K562 (cell line): ENCODE data around the gene TADA2A. TPM values are rescaled to one million over a fixed set of nuclear protein-coding genes. Genes with fewer than 3 reads are reported as not detected.

ENCODE experiments used
- ELF2 ChIP-seq: fragments of 250-450 bp; sonication (Bioruptor Pico); IDR thresholded peaks from 2 replicates; pipeline ENCODE4 v1.5.0; 2021; ENCODE audit warnings: mild to moderate bottlenecking
- ESRRB ChIP-seq: fragments of 250-450 bp; sonication (Bioruptor Pico); IDR thresholded peaks from 2 replicates; pipeline ENCODE4 v1.5.0; 2020; ENCODE audit warnings: mild to moderate bottlenecking, moderate library complexity, borderline replicate concordance
- ETV1 ChIP-seq: fragments of 450-650 bp; conservative IDR thresholded peaks from 2 replicates; pipeline ENCODE4 v1.6.1; 2016; ENCODE audit warnings: missing genetic modification characterization, control low read depth, low read depth, missing compliant biosample characterization
- GTF2E2 ChIP-seq: fragments of 200-800 bp; sonication (Bioruptor generic); IDR thresholded peaks from 2 replicates; pipeline ENCODE4 v1.6.1; 2016; ENCODE audit warnings: missing genetic modification characterization, missing compliant biosample characterization
- KHSRP ChIP-seq: fragments of 450-650 bp; IDR thresholded peaks from 2 replicates; pipeline ENCODE4 v1.6.1; 2017
- NRF1 ChIP-seq, 2 experiments: fragments of 450-650 bp; IDR thresholded peaks in 1 of 2; conservative IDR thresholded peaks in 1 of 2; 2 replicates each; pipeline ENCODE4 v1.6.1; 2014; ENCODE audit warnings: mild to moderate bottlenecking in 2 of 2
- NUFIP1 ChIP-seq: fragments of 450-650 bp; IDR thresholded peaks from 2 replicates; pipeline ENCODE4 v1.6.1; 2018; ENCODE audit not compliant: partially characterized antibody
- PHF20 ChIP-seq: fragments of 450-650 bp; IDR thresholded peaks from 2 replicates; pipeline ENCODE4 v1.6.1; 2018; ENCODE audit not compliant: partially characterized antibody
- POLR2AphosphoS2 ChIP-seq: IDR thresholded peaks from 2 replicates; pipeline ENCODE4 v1.6.1; 2012; ENCODE audit warnings: low read length, improper control_type of control experiment
- RBM17 ChIP-seq: fragments of 200-400 bp; formaldehyde crosslinking; IDR thresholded peaks from 2 replicates; pipeline ENCODE4 v1.6.1; 2017; ENCODE audit warnings: low read depth, mild to moderate bottlenecking, low read length, borderline replicate concordance
- RFX5 ChIP-seq: IDR thresholded peaks from 2 replicates; pipeline ENCODE4 v1.6.1; 2011; ENCODE audit warnings: low read depth, mild to moderate bottlenecking, improper control_type of control experiment, low read length
- RNF2 ChIP-seq: sonication (generic); IDR thresholded peaks from 2 replicates; pipeline ENCODE4 v1.6.1; 2016
- SAFB2 ChIP-seq: fragments of 200-400 bp; formaldehyde crosslinking; IDR thresholded peaks from 2 replicates; pipeline ENCODE4 v1.6.1; 2018; ENCODE audit warnings: borderline replicate concordance, low read length, low read depth, moderate library complexity; ENCODE audit not compliant: severe bottlenecking
- SMAD2 ChIP-seq: fragments of 150-350 bp; IDR thresholded peaks from 2 replicates; pipeline ENCODE4 v1.6.1; 2014; ENCODE audit warnings: low read depth, mild to moderate bottlenecking, low read length
- TCF3 ChIP-seq: sonication (generic); formaldehyde crosslinking; IDR thresholded peaks from 2 replicates; pipeline ENCODE4 v1.4.0; 2020; ENCODE audit warnings: mild to moderate bottlenecking, missing genetic modification reagents
- XRCC3 ChIP-seq: fragments of 450-650 bp; IDR thresholded peaks from 2 replicates; pipeline ENCODE4 v1.6.1; 2017; ENCODE audit warnings: mild to moderate bottlenecking, moderate library complexity
- ZEB2 ChIP-seq: fragments of 450-650 bp; IDR thresholded peaks from 2 replicates; pipeline ENCODE4 v1.6.1; 2016
- ZFX ChIP-seq: sonication (generic); formaldehyde crosslinking; IDR thresholded peaks from 2 replicates; pipeline ENCODE4 v1.8.0; 2022; ENCODE audit warnings: mild to moderate bottlenecking, missing genetic modification reagents, moderate library complexity
- ZNF124 ChIP-seq: sonication (generic); formaldehyde crosslinking; IDR thresholded peaks from 2 replicates; pipeline ENCODE4 v1.8.1; 2022; ENCODE audit warnings: missing genetic modification reagents
- ZNF354B ChIP-seq: fragments of 250-450 bp; sonication (Bioruptor Pico); IDR thresholded peaks from 2 replicates; pipeline ENCODE4 v1.4.0; 2020
- ZNF507 ChIP-seq: conservative IDR thresholded peaks from 2 replicates; pipeline ENCODE4 v1.6.1; 2017; ENCODE audit warnings: missing genetic modification characterization, missing compliant biosample characterization
- ZNF586 ChIP-seq: fragments of 450-650 bp; formaldehyde crosslinking; conservative IDR thresholded peaks from 2 replicates; pipeline ENCODE4 v1.4.0; 2020; ENCODE audit warnings: mild to moderate bottlenecking, moderate library complexity
- ZNF707 ChIP-seq: fragments of 250-450 bp; sonication (Bioruptor Pico); conservative IDR thresholded peaks from 2 replicates; pipeline ENCODE4 v1.8.0; 2022; ENCODE audit warnings: inconsistent platforms, mild to moderate bottlenecking, moderate library complexity
- polyA plus RNA-seq, 8 experiments: library from polyadenylated mRNA; depleted of rRNA in 4 of 8; stranded (reverse) in 5 of 8; unstranded in 3 of 8; fragments of >200 nt; fragmentation: Nextera tagmentation in 2 of 8; fragmentation: Illumina TruSeq in 1 of 8; extraction: Ambion mirVana in 2 of 8; extraction: Trizol in 1 of 8; gene quantifications; 2 replicates each; pipeline versions ENCODE4 v1.2.1 to v1.2.3, GENCODE V29; 2011 to 2014; ENCODE audit warnings: inconsistent platforms in 1 of 8, missing spikeins in 1 of 8
- total RNA-seq, 7 experiments: library from RNA; depleted of rRNA in 6 of 7; stranded (reverse); fragments of >200 nt in 6 of 7; fragmentation: Illumina TruSeq in 2 of 7; extraction: Trizol in 2 of 7; gene quantifications; 2 replicates each; pipeline versions ENCODE4 v1.2.1 to v1.2.3, GENCODE V29; 2011 to 2021; ENCODE audit warnings: low replicate concordance in 1 of 7
- TF ChIP-seq, protein P1 (sequence below): fragments of 450-650 bp; IDR thresholded peaks from 2 replicates; pipeline ENCODE4 v1.6.1; 2016; ENCODE audit warnings: low read depth, mild to moderate bottlenecking, moderate library complexity
- TF ChIP-seq, protein P2 (sequence below): fragments of 200-800 bp; sonication (Bioruptor generic); IDR thresholded peaks from 2 replicates; pipeline ENCODE4 v1.6.1; 2017; ENCODE audit warnings: missing genetic modification characterization, missing compliant biosample characterization
- TF ChIP-seq, protein P3 (sequence below): fragments of 450-650 bp; conservative IDR thresholded peaks from 2 replicates; pipeline ENCODE4 v1.6.1; 2016; ENCODE audit warnings: missing genetic modification characterization, low read depth, mild to moderate bottlenecking, control low read depth, missing compliant biosample characterization
- TF ChIP-seq, protein P4 (sequence below): fragments of 250-450 bp; sonication (Bioruptor Pico); IDR thresholded peaks from 2 replicates; pipeline ENCODE4 v1.5.0; 2021; ENCODE audit warnings: mild to moderate bottlenecking, borderline replicate concordance

TADA2A gene
- total and polyA plus RNA-seq, 9 of the 15 experiments (the other 6 are each of a cell fraction or from before 2014, with no cell fraction given): 13.8 to 37.7 (median 25.0) TPM

GRCh38 chr17:37490022-37490587, 83.4 kb downstream of the TADA2A start (continued):
- TF ChIP-seq, protein P1, sequence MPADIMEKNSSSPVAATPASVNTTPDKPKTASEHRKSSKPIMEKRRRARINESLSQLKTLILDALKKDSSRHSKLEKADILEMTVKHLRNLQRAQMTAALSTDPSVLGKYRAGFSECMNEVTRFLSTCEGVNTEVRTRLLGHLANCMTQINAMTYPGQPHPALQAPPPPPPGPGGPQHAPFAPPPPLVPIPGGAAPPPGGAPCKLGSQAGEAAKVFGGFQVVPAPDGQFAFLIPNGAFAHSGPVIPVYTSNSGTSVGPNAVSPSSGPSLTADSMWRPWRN: no peak
- no peak; the same call in 1 of the 2 replicates for TF ChIP-seq ZFX
- no peak for TF ChIP-seq RNF2
- no peak for TF ChIP-seq KHSRP
- no peak for TF ChIP-seq POLR2AphosphoS2
- TF ChIP-seq ZNF354B (CRISPR knock-in tag): no peak
- no peak for TF ChIP-seq ESRRB (CRISPR knock-in tag)
- TF ChIP-seq ZNF586 (CRISPR knock-in tag): no peak
- no peak for TF ChIP-seq ETV1 (tag)
- TF ChIP-seq RFX5: no peak
- no peak for TF ChIP-seq SMAD2
- no peak for TF ChIP-seq RBM17
- TF ChIP-seq ZEB2: no peak
- no peak for TF ChIP-seq ZNF124 (CRISPR knock-in tag)
- TF ChIP-seq ELF2: no peak
- TF ChIP-seq, protein P2, sequence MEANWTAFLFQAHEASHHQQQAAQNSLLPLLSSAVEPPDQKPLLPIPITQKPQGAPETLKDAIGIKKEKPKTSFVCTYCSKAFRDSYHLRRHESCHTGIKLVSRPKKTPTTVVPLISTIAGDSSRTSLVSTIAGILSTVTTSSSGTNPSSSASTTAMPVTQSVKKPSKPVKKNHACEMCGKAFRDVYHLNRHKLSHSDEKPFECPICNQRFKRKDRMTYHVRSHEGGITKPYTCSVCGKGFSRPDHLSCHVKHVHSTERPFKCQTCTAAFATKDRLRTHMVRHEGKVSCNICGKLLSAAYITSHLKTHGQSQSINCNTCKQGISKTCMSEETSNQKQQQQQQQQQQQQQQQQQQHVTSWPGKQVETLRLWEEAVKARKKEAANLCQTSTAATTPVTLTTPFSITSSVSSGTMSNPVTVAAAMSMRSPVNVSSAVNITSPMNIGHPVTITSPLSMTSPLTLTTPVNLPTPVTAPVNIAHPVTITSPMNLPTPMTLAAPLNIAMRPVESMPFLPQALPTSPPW (CRISPR knock-in tag): peak; percentile 80
- TF ChIP-seq ZNF507 (tag): no peak
- no peak for TF ChIP-seq SAFB2
- no peak for TF ChIP-seq XRCC3
- TF ChIP-seq, protein P3, sequence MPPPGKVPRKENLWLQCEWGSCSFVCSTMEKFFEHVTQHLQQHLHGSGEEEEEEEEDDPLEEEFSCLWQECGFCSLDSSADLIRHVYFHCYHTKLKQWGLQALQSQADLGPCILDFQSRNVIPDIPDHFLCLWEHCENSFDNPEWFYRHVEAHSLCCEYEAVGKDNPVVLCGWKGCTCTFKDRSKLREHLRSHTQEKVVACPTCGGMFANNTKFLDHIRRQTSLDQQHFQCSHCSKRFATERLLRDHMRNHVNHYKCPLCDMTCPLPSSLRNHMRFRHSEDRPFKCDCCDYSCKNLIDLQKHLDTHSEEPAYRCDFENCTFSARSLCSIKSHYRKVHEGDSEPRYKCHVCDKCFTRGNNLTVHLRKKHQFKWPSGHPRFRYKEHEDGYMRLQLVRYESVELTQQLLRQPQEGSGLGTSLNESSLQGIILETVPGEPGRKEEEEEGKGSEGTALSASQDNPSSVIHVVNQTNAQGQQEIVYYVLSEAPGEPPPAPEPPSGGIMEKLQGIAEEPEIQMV (tag): no peak
- TF ChIP-seq GTF2E2: no peak
- TF ChIP-seq ZNF707: no peak
- TF ChIP-seq TCF3 (CRISPR knock-in tag): no peak
- no peak for TF ChIP-seq NRF1 (conservative IDR thresholded peaks at IDR 0.05 in 1 of 2, IDR thresholded peaks at IDR 0.05 in 1 of 2)
- TF ChIP-seq NUFIP1: no peak
- TF ChIP-seq, protein P4, sequence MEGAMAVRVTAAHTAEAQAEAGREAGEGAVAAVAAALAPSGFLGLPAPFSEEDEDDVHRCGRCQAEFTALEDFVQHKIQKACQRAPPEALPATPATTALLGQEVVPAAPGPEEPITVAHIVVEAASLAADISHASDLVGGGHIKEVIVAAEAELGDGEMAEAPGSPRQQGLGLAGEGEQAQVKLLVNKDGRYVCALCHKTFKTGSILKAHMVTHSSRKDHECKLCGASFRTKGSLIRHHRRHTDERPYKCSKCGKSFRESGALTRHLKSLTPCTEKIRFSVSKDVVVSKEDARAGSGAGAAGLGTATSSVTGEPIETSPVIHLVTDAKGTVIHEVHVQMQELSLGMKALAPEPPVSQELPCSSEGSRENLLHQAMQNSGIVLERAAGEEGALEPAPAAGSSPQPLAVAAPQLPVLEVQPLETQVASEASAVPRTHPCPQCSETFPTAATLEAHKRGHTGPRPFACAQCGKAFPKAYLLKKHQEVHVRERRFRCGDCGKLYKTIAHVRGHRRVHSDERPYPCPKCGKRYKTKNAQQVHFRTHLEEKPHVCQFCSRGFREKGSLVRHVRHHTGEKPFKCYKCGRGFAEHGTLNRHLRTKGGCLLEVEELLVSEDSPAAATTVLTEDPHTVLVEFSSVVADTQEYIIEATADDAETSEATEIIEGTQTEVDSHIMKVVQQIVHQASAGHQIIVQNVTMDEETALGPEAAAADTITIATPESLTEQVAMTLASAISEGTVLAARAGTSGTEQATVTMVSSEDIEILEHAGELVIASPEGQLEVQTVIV (CRISPR knock-in tag): no peak
- no peak for TF ChIP-seq PHF20
